ENCODE results near the gene MARCHF10. TPM values are rescaled to one million over a fixed set of nuclear protein-coding genes. Genes with fewer than 3 reads are reported as not detected.

MARCHF10 gene
- total and polyA plus RNA-seq, 2 donors (not counting 1 experiment from before 2014, with no cell fraction given) = 0.17 TPM; not detected in 1

GRCh38 chr17:62706598-62707424, 101.3 kb downstream of the MARCHF10 start:
- no peaks in the 10 kb centered on the region for H3K79me2 ChIP-seq (ENCODE audit: control insufficient read depth, insufficient read depth, low read length)
- H3K4me1 ChIP-seq (ENCODE audit: control insufficient read depth, extremely low read depth, insufficient read depth, low read length) = peaks cover 9% of the 10 kb centered on the region
- no peaks in the 10 kb centered on the region for H3K36me3 ChIP-seq (ENCODE audit: control insufficient read depth, insufficient read depth, low read length)
- no peak overlapping the region for H3K9ac ChIP-seq (ENCODE audit: insufficient read depth, low read length)
- H3K4me2 ChIP-seq (ENCODE audit: extremely low read depth, insufficient read depth, low read length) = no peak overlapping the region
- H3K4me3 ChIP-seq (replicated peaks in 1 of 4; ENCODE audit: control extremely low read depth in 1 of 4, insufficient read depth in 1 of 4, low read depth in 3 of 4, low read length in 4 of 4) = no peak overlapping the region
- no peaks in the 10 kb centered on the region for H4K20me1 ChIP-seq (ENCODE audit: control insufficient read depth, extremely low read depth, insufficient read depth, low read length)
- TF ChIP-seq EZH2 (IDR thresholded peaks at IDR 0.05; ENCODE audit: low read length, missing control alignments) = no peak
- TF ChIP-seq CTCF (conservative IDR thresholded peaks at IDR 0.05 in 1 of 2, IDR thresholded peaks at IDR 0.05 in 1 of 2; ENCODE audit: low read depth in 1 of 2, low read length in 2 of 2) = no peak
- H3K9me3 ChIP-seq (ENCODE audit: control insufficient read depth, insufficient read depth, low read depth, low read length) = no peaks in the 10 kb centered on the region
- no peaks in the 10 kb centered on the region for H3K27me3 ChIP-seq (ENCODE audit: control insufficient read depth, insufficient read depth, low read length)
- H2AFZ ChIP-seq (ENCODE audit: low read length) = no peak overlapping the region
- H3K27ac ChIP-seq (ENCODE audit: insufficient read depth, low read length) = no peak overlapping the region
- DNase-seq (ENCODE audit: low read depth in 2 of 2) = no peak

GRCh38 chr17:62705778-62706597, 102.1 kb downstream of the MARCHF10 start:
- Histone ChIP-seq H3K27me3 (ENCODE audit: control insufficient read depth, insufficient read depth, low read length) (no peaks in the 10 kb centered on the region), H3K4me1 (ENCODE audit: control insufficient read depth, extremely low read depth, insufficient read depth, low read length) (peaks cover 9% of the 10 kb centered on the region), H3K4me2 (ENCODE audit: extremely low read depth, insufficient read depth, low read length) (peak overlapping the region; percentile 44), H4K20me1 (ENCODE audit: control insufficient read depth, extremely low read depth, insufficient read depth, low read length) (no peaks in the 10 kb centered on the region), H3K79me2 (ENCODE audit: control insufficient read depth, insufficient read depth, low read length) (no peaks in the 10 kb centered on the region), H3K36me3 (ENCODE audit: control insufficient read depth, insufficient read depth, low read length) (no peaks in the 10 kb centered on the region), H3K9me3 (ENCODE audit: control insufficient read depth, insufficient read depth, low read depth, low read length) (no peaks in the 10 kb centered on the region), H3K27ac (ENCODE audit: insufficient read depth, low read length) (no peak overlapping the region), H3K9ac (ENCODE audit: insufficient read depth, low read length) (no peak overlapping the region), H2AFZ (ENCODE audit: low read length) (no peak overlapping the region), H3K4me3 (replicated peaks in 1 of 4; ENCODE audit: control extremely low read depth in 1 of 4, insufficient read depth in 1 of 4, low read depth in 3 of 4, low read length in 4 of 4) (peak overlapping the region in 2 of 4 experiments; percentile 45 to 69)
- DNase-seq (ENCODE audit: low read depth in 2 of 2) = peak in 1 of 2 donors; percentile 66
- TF ChIP-seq EZH2 (IDR thresholded peaks at IDR 0.05; ENCODE audit: low read length, missing control alignments) (no peak), CTCF (conservative IDR thresholded peaks at IDR 0.05 in 1 of 2, IDR thresholded peaks at IDR 0.05 in 1 of 2; ENCODE audit: low read depth in 1 of 2, low read length in 2 of 2) (no peak)

- H2AFZ ChIP-seq (ENCODE audit: low read length) = no peak overlapping the region
- no peaks in the 10 kb centered on the region for H3K79me2 ChIP-seq (ENCODE audit: control insufficient read depth, insufficient read depth, low read length)
- H3K4me3 ChIP-seq (replicated peaks in 1 of 4; ENCODE audit: control extremely low read depth in 1 of 4, insufficient read depth in 1 of 4, low read depth in 3 of 4, low read length in 4 of 4) = peak overlapping the region in 2 of 4 experiments; percentile 45 to 69
- DNase-seq (ENCODE audit: low read depth in 2 of 2) = peak; percentile 45 to 47
- no peak overlapping the region for H3K27ac ChIP-seq (ENCODE audit: insufficient read depth, low read length)
- peaks cover 9% of the 10 kb centered on the region for H3K4me1 ChIP-seq (ENCODE audit: control insufficient read depth, extremely low read depth, insufficient read depth, low read length)
- no peaks in the 10 kb centered on the region for H4K20me1 ChIP-seq (ENCODE audit: control insufficient read depth, extremely low read depth, insufficient read depth, low read length)
- H3K9ac ChIP-seq (ENCODE audit: insufficient read depth, low read length) = no peak overlapping the region
- H3K9me3 ChIP-seq (ENCODE audit: control insufficient read depth, insufficient read depth, low read depth, low read length) = no peaks in the 10 kb centered on the region
- no peak for TF ChIP-seq CTCF (conservative IDR thresholded peaks at IDR 0.05 in 1 of 2, IDR thresholded peaks at IDR 0.05 in 1 of 2; ENCODE audit: low read depth in 1 of 2, low read length in 2 of 2)
- TF ChIP-seq EZH2 (IDR thresholded peaks at IDR 0.05; ENCODE audit: low read length, missing control alignments) = no peak
- H3K4me2 ChIP-seq (ENCODE audit: extremely low read depth, insufficient read depth, low read length) = peak overlapping the region; percentile 44
- no peaks in the 10 kb centered on the region for H3K27me3 ChIP-seq (ENCODE audit: control insufficient read depth, insufficient read depth, low read length)
- H3K36me3 ChIP-seq (ENCODE audit: control insufficient read depth, insufficient read depth, low read length) = no peaks in the 10 kb centered on the region
Observed at GRCh38 chr17:62705156-62705777, 102.8 kb downstream of the MARCHF10 start.

Data from fibroblast of lung (primary cell).